Measurements from ENCODE around the gene OR51B5.
"Not testable (repeated sequence)": the region's sequence is repeated elsewhere in the genome, so short reads cannot be mapped to it uniquely, and the experiment has no call there.

OR51B5 gene

GRCh38 chr11:5324197-5324596, 19.1 kb downstream of the OR51B5 start, which contains the start of gene OR51B2:
TSS of gene OR51B2 (minus strand) at chr11:5324297. CDS start at chr11:5324297, 0 bp downstream.
- no peak for DNase-seq

- DNase-seq, result no peak
Measured at GRCh38 chr11:5317292-5317691, 26.0 kb downstream of the OR51B5 start.

GRCh38 chr11:5313326-5314023, 29.8 kb downstream of the OR51B5 start:
- not testable (repeated sequence) for DNase-seq

GRCh38 chr11:5310423-5310822, 32.9 kb downstream of the OR51B5 start:
- no peak for DNase-seq

GRCh38 chr11:5307256-5308019, 35.9 kb downstream of the OR51B5 start:
- DNase-seq, result no peak

- DNase-seq, result no peak
Measured at GRCh38 chr11:5304046-5304445, 39.3 kb downstream of the OR51B5 start.

- DNase-seq, result no peak
Measured at GRCh38 chr11:5303626-5304025, 39.7 kb downstream of the OR51B5 start.

- DNase-seq, result no peak
Measured at GRCh38 chr11:5301846-5302245, 41.5 kb downstream of the OR51B5 start, which contains the start of gene OR51B4. TSS of gene OR51B4 (minus strand) at chr11:5301946. CDS start at chr11:5301946, 0 bp downstream.

- DNase-seq, result no peak
Measured at GRCh38 chr11:5300251-5300650, 43.1 kb downstream of the OR51B5 start.

GRCh38 chr11:5298451-5298850, 44.9 kb downstream of the OR51B5 start:
- DNase-seq, result no peak

- DNase-seq, result no peak
Measured at GRCh38 chr11:5297721-5298323, 45.5 kb downstream of the OR51B5 start.

GRCh38 chr11:5294342-5294995, 48.9 kb downstream of the OR51B5 start:
- DNase-seq, result not testable (repeated sequence)

- no peak for DNase-seq
Measured at GRCh38 chr11:5293028-5293427, 50.3 kb downstream of the OR51B5 start.

Measured in NCI-H774 (cell line).